Keratinocyte (primary cell): ENCODE measurements around the gene FYTTD1.

ENCODE experiments used
- CTCF ChIP-seq, 3 experiments: IDR thresholded peaks in 1 of 3; conservative IDR thresholded peaks in 1 of 3; optimal IDR thresholded peaks in 1 of 3; 2 replicates in 2 of 3; 3 replicates in 1 of 3; pipeline versions ENCODE3 to v1.5.1; 2011; ENCODE audit warnings: low read length in 3 of 3, mild to moderate bottlenecking in 3 of 3, moderate library complexity in 2 of 3, control low read depth in 1 of 3, inconsistent platforms in 1 of 3; ENCODE audit not compliant: insufficient read depth in 2 of 3; ENCODE audit errors: extremely low read depth in 1 of 3
- EZH2 ChIP-seq: IDR thresholded peaks from one replicate; pipeline ENCODE4 v1.6.1; 2012; ENCODE audit warnings: inconsistent platforms, mild to moderate bottlenecking, low read length, moderate library complexity

GRCh38 chr3:197749315-197749600, 425 bp upstream of the FYTTD1 start:
- TF ChIP-seq CTCF (optimal IDR thresholded peaks at IDR 0.05 in 1 of 3, IDR thresholded peaks at IDR 0.05 in 1 of 3, conservative IDR thresholded peaks at IDR 0.05 in 1 of 3; ENCODE audit: extremely low read depth in 1 of 3, insufficient read depth in 2 of 3, low read length in 3 of 3) (no peak), EZH2 (no peak)
